Measurements from ENCODE around the gene BEX3. TPM values are rescaled to one million over a fixed set of nuclear protein-coding genes. Genes with fewer than 3 reads are reported as not detected.
A peak's percentile ranks its signal among the peaks of the same experiment; 100 is the strongest.
"Not testable (repeated sequence)": the region's sequence is repeated elsewhere in the genome, so short reads cannot be mapped to it uniquely, and the experiment has no call there.

The BEX3 gene
- total RNA-seq, 3 donors from 2014 or later (not counting 1 experiment from before 2014, with no cell fraction given): 1.0 to 2.8 (median 1.7) TPM

DNA sequence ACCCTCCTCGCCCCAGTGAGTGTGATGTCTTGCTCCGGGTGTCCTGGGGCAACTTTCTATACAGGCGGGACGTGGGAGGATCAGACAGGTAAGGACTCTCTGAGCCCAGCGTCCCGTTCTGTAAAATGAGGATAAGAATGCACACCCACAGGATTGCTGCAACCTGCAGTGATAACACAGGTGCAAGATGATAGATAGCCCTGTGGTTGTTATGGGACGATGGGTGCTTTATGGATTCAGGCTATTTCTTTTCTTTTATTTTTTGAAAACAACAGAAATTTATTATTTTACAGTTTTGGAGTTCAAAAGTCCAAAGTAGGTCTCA lies 28.6 kb downstream of the BEX3 start:
- WGBS (ENCODE audit: insufficient coverage): 2% methylated on average over 6 of the region's 7 CpGs
- Mint-ChIP-seq H3K4me3 (peak overlapping the region; percentile 88), H3K36me3 (no peaks in the 10 kb centered on the region), H3K27ac (peak overlapping the region; percentile 41 to 84), H3K4me1 (peaks cover 7 to 8% of the 10 kb centered on the region in 2 donors), H3K27me3 (ENCODE audit: low read depth in 2 of 2) (peaks cover 4 to 21% of the 10 kb centered on the region in 2 donors), H3K9me3 (no peaks in the 10 kb centered on the region)
- Histone ChIP-seq H3K9me3 (ENCODE audit: control insufficient read depth, insufficient read depth, low read length) (no peaks in the 10 kb centered on the region), H3K27me3 (ENCODE audit: control insufficient read depth, insufficient read depth, low read length) (no peaks in the 10 kb centered on the region), H3K36me3 (ENCODE audit: control insufficient read depth, insufficient read depth, low read length) (no peaks in the 10 kb centered on the region), H3K4me1 (ENCODE audit: control insufficient read depth, insufficient read depth, low read length) (peaks cover 4% of the 10 kb centered on the region), H3K27ac (ENCODE audit: low read length) (no peak overlapping the region), H3K4me3 (ENCODE audit: low read length) (peak overlapping the region; percentile 27)
- no peak for ATAC-seq
- TF ChIP-seq, protein P1, sequence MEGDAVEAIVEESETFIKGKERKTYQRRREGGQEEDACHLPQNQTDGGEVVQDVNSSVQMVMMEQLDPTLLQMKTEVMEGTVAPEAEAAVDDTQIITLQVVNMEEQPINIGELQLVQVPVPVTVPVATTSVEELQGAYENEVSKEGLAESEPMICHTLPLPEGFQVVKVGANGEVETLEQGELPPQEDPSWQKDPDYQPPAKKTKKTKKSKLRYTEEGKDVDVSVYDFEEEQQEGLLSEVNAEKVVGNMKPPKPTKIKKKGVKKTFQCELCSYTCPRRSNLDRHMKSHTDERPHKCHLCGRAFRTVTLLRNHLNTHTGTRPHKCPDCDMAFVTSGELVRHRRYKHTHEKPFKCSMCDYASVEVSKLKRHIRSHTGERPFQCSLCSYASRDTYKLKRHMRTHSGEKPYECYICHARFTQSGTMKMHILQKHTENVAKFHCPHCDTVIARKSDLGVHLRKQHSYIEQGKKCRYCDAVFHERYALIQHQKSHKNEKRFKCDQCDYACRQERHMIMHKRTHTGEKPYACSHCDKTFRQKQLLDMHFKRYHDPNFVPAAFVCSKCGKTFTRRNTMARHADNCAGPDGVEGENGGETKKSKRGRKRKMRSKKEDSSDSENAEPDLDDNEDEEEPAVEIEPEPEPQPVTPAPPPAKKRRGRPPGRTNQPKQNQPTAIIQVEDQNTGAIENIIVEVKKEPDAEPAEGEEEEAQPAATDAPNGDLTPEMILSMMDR (IDR thresholded peaks at IDR 0.05): no peak
- intact Hi-C loops (cut with micrococcal nuclease): no loop called here
- DNase-seq: peak in 1 of 2 donors; percentile 1

DNA sequence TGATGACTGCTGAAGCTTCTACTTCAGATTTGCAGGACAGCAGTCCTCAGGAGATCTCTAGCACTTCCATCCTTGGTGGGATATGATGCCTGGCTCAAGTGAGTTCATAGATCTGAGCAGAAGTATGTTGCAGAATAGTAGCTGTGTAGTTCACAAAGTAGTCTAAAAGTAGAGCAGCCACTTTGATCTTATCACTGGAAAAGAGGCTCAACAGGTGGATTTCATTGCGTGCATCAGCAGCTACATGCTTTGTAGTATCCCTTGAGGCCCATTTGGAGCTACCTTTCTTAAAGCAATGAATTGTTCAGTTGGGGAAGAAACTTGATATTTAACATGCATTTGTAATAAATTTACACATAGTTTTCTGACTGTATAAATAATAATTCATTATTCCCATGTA lies 29.9 kb downstream of the BEX3 start:
- intact Hi-C loops (cut with micrococcal nuclease): no loop called here
- Histone ChIP-seq H3K4me1 (ENCODE audit: control insufficient read depth, insufficient read depth, low read length) (peaks cover 4% of the 10 kb centered on the region), H3K27ac (ENCODE audit: low read length) (no peak overlapping the region), H3K9me3 (ENCODE audit: control insufficient read depth, insufficient read depth, low read length) (no peaks in the 10 kb centered on the region), H3K4me3 (ENCODE audit: low read length) (no peak overlapping the region), H3K36me3 (ENCODE audit: control insufficient read depth, insufficient read depth, low read length) (no peaks in the 10 kb centered on the region), H3K27me3 (ENCODE audit: control insufficient read depth, insufficient read depth, low read length) (no peaks in the 10 kb centered on the region)
- TF ChIP-seq, protein P1 (IDR thresholded peaks at IDR 0.05): no peak
- H3K4me3 Mint-ChIP-seq: no peak overlapping the region
- H3K4me1 Mint-ChIP-seq: peaks cover 7 to 8% of the 10 kb centered on the region in 2 donors
- ATAC-seq (no peak), DNase-seq (no peak)
- peaks cover 7 to 21% of the 10 kb centered on the region in 2 donors for H3K27me3 Mint-ChIP-seq (ENCODE audit: low read depth in 2 of 2)
- H3K36me3 Mint-ChIP-seq: no peaks in the 10 kb centered on the region
- no peak overlapping the region for H3K27ac Mint-ChIP-seq
- WGBS (ENCODE audit: insufficient coverage): 100% methylated on average over 1 of the region's 1 CpG
- H3K9me3 Mint-ChIP-seq: no peaks in the 10 kb centered on the region

GRCh38 chrX:103407776-103408175 lies 31.4 kb downstream of the BEX3 start:
- Mint-ChIP-seq H3K4me3 (no peak overlapping the region), H3K36me3 (no peaks in the 10 kb centered on the region), H3K27me3 (ENCODE audit: low read depth in 2 of 2) (peaks cover 7 to 21% of the 10 kb centered on the region in 2 donors), H3K27ac (no peak overlapping the region), H3K4me1 (peaks cover 7 to 8% of the 10 kb centered on the region in 2 donors), H3K9me3 (no peaks in the 10 kb centered on the region)
- Histone ChIP-seq H3K4me1 (ENCODE audit: control insufficient read depth, insufficient read depth, low read length) (peaks cover 4% of the 10 kb centered on the region), H3K27ac (ENCODE audit: low read length) (no peak overlapping the region), H3K36me3 (ENCODE audit: control insufficient read depth, insufficient read depth, low read length) (no peaks in the 10 kb centered on the region), H3K27me3 (ENCODE audit: control insufficient read depth, insufficient read depth, low read length) (no peaks in the 10 kb centered on the region), H3K4me3 (ENCODE audit: low read length) (no peak overlapping the region), H3K9me3 (ENCODE audit: control insufficient read depth, insufficient read depth, low read length) (no peaks in the 10 kb centered on the region)
- TF ChIP-seq, protein P1 (IDR thresholded peaks at IDR 0.05): no peak
- 100% methylated on average over 1 of the region's 2 CpGs for WGBS (ENCODE audit: insufficient coverage)
- no peak for ATAC-seq
- DNase-seq: no peak
- intact Hi-C loops (cut with micrococcal nuclease): no loop called here

GRCh38 chrX:103411721-103412120 lies 35.4 kb downstream of the BEX3 start:
- H3K4me1 Mint-ChIP-seq; H3K9me3 Mint-ChIP-seq; DNase-seq; H3K36me3 Mint-ChIP-seq; H3K4me3 ChIP-seq (ENCODE audit: low read length); intact Hi-C loops (cut with micrococcal nuclease); H3K27me3 ChIP-seq (ENCODE audit: control insufficient read depth, insufficient read depth, low read length); H3K9me3 ChIP-seq (ENCODE audit: control insufficient read depth, insufficient read depth, low read length); H3K36me3 ChIP-seq (ENCODE audit: control insufficient read depth, insufficient read depth, low read length); H3K4me3 Mint-ChIP-seq; H3K27ac ChIP-seq (ENCODE audit: low read length); H3K27ac Mint-ChIP-seq; ATAC-seq; H3K4me1 ChIP-seq (ENCODE audit: control insufficient read depth, insufficient read depth, low read length): not testable (repeated sequence)
- WGBS (ENCODE audit: insufficient coverage): no CpG with 5 or more reads among the region's 2 CpGs
- H3K27me3 Mint-ChIP-seq (ENCODE audit: low read depth in 2 of 2): peaks cover 5 to 16% of the 10 kb centered on the region in 2 donors

All from natural killer cell (primary cell).